NCI-H510A (cell line): ENCODE data around the gene SLC25A11.

ENCODE experiments used
- DNase-seq: peaks from one replicate; lab custom pipeline; 2025; lab: John Stamatoyannopoulos, UW

SLC25A11 gene

DNA sequence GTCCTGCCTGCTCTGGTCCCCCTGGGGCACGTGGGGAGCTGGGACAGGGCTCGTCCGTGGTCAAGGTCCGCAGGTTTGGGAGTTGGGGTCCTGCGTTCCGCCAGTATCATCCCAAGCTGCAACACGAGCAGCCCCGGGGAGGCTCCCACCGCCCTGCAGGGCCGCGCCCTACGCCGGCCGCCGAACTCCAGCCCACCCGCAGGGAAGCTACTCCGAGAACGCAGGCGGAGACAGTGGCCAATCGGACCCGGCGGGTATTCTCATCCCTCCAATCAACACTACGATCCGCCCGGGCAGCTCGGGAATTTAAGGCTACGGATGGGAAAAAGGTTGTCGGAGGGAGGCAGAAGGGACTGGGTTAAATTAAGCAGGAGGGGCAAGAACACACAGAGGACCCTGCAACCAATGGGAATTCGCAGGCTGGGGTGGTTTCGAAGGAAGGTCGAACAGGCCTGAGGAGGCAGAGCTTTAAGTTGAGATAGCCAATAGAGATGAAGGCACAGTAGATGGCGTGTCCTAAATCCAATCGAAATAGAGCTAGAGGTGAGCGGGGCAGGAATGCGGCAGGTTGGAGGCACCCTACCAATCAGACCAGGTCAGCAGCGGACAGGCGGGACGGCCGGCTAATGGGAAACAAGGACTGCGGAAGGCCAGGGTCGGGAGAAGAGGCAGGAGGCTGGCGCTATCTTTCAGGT, 27.1 kb upstream of the SLC25A11 start:
- DNase-seq = peak; percentile 95

DNA sequence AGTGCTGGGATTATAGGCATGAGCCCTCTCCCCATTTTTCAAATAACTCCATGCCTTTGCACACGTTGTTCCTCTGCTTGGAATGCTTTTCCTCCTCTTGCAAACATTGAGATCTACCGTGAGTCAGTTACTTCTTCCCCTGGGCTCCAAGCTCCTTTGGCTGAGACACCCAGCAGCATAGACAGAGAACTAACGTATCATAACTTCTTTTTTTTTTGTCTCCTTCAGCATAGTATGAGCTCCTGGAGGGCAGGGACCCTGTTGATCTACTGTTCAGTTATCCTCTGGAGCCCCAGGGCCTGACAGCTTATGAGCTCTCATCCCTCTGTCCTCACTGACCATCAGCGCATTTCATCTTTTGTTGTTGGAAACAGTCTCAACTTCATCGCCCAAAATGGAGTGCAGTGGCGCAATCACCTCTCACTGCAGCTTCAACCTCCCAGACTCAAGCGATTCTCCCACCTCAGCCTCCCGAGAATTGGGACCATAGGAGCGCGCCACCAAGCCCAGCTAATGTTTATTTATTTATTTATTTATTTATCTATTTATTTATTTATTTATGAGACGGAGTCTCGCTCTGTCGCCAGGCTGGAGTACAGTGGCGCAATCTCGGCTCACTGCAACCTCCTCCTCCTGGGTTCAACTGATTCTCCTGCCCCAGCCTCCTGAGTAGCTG, 25.6 kb upstream of the SLC25A11 start:
- no peak for DNase-seq

DNA sequence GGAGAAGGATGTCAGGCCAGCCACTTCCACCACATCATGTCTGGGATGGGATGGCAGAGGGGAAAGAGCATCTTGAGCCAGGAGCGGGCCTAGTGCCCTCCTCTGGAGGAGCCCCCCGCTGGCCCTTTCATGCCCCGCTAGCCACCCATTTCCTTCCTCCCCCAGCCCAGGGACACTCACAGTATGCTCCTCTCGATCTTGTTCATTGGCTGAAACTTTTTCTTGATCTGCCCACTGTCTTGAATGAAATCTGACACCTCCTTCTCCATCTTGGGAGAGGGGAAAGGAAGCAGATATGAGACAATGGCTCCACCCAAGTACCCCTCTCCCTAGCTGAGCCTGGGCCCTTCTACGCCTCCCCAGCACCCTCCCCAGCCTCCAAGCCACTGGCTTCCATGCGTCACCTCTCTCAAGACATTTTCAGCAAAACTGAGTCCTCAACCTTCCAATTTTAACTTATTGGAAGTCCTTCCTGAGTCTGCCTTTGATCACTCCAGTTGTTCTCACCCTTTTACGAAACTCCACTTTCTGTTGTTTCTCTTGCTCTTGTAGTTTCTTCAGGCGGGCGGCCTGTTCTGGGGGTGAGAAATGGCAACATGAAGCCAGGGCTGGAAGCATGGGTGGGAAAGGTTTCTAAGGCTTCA, 20.6 kb upstream of the SLC25A11 start:
- DNase-seq = no peak

DNA sequence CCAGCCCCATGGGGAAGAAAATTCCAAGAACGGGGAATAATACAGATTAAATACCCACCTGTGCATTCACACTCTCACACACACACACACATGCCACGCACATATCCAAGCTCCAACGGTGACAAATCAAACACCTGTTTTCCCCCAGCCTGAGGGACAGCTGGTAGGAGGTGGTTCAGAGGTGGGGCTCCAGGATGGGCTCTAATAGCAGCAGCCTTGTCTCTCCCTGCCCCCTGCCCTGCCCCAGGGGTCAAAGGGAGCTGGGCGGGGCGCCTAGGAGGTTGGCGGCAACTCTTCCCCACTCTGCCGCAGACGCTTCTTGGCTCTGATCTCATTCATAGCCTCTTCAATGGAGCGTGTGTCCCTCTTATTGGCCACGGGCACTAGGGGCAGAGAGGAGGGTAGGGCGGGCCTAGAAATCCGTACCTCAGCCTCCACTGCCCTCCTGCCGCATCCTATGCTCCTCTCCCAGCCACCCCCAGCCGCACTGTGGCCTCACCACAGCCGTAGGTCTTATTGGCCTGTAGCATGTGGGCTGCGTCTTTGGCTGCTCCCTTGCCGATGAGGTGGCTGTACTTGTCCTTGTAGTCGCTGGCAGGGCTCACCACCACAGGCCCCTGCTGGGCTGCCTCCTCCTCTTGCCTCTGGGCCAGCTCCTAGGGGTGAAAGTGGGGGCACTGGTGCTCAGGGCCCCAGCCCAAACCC, 19.6 kb upstream of the SLC25A11 start:
- DNase-seq = no peak

DNA sequence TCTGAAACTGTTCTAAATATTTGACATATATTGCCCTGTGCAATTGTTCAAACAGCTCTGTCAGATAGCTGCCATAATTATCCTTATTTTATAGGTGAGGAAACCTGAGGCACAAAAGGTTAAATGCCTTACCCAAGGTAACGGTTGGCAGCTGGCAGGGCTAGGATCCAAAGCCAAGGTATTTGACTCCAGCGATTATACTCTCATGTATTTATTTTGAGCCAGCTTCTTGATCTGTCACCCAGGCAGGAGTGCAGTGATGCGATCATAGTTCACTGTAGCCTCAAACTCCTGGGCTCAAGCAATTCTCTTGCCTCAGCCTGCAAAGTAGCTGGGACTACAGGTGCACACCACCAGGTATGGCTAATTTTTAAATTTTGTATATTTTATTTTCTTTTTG, 18.3 kb upstream of the SLC25A11 start:
- DNase-seq = no peak

DNA sequence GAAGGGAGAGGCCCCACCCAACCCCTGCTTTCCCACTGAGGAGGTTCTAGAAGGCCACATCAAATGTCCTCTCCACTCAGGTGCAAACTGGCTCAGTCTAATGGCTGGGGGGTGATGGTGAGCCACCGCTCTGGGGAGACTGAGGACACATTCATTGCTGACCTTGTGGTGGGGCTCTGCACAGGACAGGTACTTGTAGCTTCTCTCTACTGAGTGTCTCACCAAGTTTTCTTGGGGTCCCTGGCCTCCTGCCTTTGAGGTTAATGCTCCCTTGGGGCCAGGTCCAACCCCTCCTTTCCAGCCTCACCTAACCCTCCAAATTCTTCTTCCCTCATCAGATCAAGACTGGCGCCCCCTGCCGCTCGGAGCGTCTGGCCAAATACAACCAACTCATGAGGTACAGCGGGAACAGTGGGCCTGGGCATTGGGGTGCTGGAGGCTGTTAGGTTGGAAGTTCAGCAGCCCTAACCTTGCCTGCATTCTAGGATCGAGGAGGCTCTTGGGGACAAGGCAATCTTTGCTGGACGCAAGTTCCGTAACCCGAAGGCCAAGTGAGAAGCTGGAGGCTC, 16.7 kb upstream of the SLC25A11 start:
- DNase-seq = no peak

DNA sequence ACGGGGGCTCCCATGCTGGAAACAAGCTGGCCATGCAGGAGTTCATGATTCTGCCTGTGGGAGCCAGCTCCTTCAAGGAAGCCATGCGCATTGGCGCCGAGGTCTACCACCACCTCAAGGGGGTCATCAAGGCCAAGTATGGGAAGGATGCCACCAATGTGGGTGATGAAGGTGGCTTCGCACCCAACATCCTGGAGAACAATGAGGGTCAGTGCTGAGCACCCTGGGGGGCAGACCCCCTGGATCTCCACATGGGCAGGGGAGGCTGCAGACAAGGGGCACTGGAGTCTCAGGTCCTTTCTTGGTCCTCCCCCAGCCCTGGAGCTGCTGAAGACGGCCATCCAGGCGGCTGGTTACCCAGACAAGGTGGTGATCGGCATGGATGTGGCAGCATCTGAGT, 15.2 kb upstream of the SLC25A11 start:
- no peak for DNase-seq

DNA sequence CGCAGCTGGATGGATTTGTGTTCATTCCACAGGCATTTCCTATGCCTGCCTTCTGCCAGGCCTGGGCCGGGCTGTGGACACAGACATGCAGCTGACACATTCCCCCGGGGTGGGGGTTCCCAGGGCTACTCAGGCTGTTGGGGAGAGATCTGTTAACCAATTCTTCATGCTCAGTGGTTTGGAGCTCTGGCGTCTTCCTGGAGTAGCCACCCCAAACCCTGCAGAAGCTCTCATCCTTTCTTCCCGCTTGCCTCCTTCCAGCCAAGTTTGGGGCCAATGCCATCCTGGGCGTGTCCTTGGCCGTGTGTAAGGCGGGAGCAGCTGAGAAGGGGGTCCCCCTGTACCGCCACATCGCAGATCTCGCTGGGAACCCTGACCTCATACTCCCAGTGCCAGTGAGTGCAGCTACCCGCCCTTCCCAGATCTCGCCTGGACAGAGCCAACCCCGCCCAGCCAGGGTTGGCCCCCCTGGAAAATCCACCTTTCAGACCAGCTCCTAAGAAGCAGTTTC, 13.7 kb upstream of the SLC25A11 start:
- DNase-seq = no peak

DNA sequence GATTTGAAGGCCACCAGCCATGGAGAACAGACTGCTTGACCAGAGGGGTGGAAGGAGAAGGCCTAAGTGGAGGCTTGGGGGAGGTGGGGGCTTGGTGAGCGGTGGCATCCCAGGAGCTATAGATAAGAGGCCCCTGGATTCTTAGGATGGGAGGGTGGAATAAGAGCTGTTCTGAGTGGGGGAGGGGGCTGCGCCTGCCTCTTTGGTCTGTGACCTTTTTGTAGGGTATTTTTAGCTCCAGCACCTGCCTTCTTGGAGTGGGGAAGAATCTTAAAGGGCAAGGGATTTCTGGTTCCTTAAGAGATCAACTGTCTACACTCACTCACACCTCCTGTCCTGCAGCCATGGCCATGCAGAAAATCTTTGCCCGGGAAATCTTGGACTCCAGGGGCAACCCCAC, 11.6 kb upstream of the SLC25A11 start:
- DNase-seq = no peak

DNA sequence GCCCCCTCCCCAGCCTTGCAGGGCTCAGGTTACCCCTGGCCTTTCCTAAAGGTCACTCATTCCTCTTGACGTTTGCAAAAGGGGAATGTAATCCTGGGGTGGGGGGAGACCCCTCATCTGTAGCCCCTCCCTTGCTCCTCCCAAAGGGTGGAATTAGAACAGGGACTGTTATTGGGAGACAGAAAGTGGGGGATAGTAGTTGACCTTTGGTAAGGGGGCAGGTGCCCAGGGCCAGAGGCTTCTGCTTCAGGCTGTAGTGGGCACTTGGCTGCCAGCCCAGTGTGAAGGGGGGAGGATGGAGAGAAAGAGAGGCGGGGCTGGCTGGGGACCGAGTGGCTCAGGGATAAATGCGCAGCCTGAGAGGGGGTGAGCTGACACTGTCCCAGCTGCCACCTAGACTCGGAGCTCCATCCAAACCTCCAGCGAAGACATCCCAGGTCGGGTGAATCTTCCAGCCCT, 10.9 kb upstream of the SLC25A11 start, which contains the start of gene ENO3:
ENO3 (plus strand) TSS at position 374 of the 459 bp plus-strand sequence. CDS start 711 bp downstream, outside the sequence.
- peak; percentile 38 for DNase-seq

DNA sequence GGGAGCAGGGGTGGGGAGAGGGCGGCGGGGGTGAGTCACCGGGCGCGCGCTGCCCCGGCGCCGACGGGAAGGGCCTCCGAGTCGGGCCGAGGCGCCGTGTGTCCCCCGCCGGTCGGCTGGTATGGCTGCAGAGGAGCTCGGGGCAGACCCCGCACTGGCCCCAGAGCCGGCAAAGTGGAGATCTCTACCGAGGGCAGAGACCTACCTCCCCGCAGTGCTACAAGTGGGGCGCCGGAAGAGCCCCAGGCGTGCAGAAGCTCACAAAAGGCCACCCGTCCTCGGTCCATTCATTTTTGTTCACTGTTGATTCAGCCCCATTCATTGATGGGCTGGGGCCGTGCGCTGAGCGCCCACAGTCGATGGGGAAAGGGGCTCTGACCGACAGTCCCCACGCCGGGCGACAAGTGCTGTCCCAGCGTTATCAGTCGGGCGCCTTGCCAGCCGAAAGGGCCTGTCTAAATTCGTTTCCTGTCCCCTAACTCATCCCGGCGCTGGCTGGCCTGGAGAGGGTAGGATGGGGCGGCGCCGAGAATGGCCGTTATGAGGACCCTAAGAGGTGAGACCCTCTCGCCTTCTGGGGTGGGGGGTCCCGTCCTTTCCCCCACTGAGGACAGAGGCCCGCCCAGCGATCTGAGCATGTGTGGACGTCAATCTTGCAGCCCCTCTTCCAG, 10.4 kb upstream of the SLC25A11 start:
- DNase-seq = peak; percentile 54

DNA sequence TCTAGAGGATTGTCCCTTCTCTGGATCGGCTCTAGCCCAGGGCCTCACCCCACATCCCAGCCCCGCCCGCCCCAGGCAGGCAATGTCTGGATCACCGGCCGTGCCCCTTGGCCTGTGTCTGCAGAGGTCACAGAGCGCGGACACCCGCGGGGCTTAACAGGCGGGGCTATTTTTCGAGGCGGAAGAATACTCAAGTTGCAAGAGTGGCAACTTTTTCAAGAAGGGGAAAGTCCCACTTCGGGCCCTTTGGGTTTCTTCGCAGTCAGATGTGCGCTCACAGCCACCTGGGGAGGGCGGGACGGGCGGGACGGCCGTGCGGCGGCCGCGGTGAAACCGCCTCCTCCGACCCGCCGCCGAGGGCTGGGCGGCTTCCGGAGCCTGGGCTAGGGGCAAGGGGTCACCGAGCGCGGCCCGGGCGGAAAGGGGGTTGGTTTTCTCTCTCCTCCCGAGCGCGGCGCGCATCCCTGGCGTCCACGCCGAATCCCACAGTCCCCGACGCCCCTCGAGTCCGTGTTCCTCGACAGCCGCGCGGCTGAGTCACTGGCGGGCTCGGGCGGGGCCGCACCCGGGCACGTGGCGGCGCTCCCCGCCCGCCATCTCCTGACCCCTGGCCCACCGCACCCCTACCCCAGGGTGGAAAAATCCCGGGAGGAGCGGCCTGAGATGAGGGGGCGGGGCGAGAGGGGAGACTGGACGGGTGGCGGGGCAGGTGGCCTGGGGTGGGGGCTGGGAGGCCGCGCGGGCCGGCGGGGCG, 9.7 kb upstream of the SLC25A11 start:
- peak; percentile 76 for DNase-seq

DNA sequence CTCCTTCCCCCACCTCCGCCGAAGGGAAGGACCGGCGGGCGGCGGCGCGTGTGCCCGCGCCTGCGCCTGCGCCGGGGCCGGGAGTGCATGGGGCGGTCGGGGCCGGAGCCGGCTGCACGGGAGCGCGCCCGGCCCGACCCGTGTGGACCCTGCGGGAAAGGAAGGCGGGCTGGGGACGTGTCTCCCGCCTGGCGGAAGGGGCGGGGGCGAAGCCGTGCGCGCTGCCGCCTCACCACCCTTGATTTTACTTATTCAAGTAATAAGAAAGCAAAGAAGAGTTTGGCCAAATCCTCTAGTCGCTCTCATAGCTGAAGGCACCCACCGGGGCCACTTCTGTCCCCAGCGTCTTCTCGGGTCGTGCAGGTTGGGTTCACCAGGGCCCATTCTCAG, 9.1 kb upstream of the SLC25A11 start:
- peak; percentile 76 for DNase-seq

DNA sequence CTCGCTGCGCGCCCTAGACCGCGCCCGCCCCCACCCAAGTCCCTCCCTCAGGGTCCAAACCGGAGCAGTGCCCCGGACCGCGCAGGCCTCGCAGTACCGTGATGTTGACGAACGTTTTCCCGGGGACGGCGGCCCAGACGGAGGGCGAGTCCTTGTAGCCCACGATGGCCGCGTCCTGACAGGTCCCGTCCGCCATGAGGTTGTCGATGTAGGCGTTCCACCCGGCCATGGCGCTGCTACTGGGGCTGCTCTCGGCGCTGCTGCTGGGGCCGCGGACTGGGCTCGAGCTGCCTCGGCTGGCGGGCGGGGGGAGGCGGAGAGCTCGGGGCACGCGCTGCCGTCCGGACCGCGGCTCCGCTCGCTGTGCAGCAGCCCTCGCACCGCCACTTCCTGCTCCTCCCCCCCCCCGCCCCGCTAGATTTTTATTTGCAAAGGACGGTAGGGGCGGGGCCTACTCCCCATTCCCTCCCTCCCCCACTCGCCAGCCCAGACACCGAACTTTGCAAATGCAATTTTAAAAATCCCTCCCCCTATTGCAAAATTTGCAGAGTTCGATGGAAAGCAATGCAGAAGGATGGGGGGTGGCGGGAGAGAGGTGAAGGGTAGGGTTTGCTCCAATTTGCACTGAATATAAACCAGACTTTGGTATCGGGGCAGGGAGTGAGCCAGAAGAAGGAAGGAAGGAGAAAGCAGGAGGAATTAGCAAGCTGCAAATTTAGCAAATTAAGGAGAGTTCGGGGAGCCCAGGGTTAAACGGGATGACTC, 8.5 kb upstream of the SLC25A11 start, which contains the start of gene PFN1:
PFN1 (minus strand) TSS at position 365 of the 765 bp plus-strand sequence; CDS start at position 229, 136 bp downstream.
- peak; percentile 77 for DNase-seq

DNA sequence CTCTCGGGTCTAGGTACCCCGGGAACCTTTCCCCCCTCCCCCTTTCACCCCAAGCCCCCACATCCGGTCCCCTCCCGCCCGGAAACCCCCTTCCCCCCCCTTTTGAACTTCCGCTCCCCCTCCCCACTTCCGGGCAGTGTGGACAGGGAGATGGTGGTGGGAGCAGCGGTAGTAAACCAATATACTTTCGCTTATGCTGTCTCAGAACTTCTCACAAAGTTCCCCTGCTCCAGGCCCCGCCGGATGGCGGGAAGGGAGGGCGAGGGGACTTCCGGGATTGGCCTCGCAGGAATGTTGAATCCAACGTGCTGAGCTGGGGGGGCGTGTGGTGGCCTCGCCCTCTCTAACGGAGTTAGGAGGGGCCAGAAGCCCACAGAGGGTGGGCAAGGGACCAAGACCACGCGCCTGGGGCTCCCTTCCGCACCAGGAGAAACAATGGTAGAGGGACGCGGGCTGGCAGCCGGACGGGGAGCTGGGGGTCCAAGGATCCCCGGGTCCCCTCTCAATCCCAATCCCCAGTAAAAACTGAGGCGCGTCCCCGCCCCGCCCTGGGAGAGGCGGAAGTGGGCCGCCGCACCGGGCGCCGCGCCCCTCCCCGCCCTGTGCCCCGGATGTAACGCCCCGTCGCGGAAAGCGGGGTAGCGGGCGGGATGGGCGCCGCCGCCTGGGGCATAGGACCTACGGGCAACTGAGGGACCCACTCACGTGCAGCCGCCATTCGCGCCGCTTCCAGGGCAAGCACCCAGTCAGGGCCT, 7.7 kb upstream of the SLC25A11 start:
- no peak for DNase-seq

DNA sequence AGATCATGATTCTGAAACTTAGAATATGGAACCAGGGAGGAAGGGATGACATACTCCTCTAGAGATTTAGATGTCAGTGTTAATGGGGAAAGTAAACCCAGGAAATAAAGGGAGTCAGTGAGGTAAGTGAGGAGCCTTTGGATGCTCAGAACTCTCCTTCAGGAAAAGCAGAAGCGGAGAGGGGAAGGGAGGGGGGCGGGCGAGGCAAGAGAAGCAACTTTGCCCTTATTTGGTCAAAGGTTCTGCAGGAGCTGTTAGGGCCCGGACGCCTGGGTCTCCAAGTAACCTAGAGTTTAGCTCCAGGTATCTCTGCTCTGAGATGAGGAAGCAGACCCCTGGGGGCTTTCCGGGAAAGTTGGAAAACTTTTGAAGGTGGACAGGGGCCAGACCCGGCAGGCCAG, 7.2 kb upstream of the SLC25A11 start:
- no peak for DNase-seq

DNA sequence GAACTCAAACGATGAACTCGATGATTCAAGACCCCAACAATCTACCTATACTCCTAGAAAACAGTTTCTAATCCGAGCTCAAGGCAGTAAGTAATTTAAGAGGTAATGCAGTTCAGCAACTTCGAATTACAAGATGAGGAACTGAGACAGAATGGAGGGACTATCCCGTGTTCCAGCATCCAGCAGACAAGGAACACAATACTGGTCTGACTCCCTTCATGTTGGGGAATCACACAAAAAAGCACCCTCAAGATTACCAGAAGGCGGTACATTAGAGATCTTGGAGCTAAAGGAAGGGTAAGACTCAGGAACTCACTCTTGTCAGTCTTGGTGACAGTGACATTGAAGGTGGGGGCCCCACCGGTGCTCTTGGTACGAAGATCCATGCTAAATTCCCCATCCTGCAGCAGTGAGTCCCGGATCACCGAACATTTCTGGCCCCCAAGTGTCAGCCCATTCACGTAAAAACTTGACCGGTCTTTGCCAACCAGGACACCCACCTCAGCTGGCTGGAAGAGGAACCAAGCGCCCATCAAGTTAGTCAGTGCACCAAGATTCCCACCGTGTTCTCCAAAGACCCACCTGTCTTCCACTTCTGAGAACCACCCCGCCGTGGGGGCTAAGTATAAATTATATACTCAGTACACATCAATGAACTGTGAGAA, 6.6 kb upstream of the SLC25A11 start:
- DNase-seq = no peak

DNA sequence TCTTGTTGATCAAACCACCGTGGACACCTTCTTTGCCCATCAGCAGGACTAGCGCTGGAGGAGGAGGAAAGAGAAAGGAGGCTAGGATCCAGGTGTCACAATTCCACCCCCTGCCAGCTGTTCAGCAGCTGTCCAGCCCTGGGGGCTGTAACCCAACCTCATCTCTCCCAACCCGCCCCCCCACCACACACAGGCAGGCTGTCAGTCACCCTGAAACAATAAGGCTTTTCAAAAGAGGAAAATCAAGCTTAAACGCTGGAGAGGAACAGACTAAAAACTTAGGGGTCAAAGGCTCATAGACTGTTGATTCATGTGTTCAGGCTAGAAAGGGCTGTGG, 6.1 kb upstream of the SLC25A11 start:
- no peak for DNase-seq
